Caco-2 (cell line): ENCODE results near the gene PIP4K2A. TPM values are rescaled to one million over a fixed set of nuclear protein-coding genes. Genes with fewer than 3 reads are reported as not detected.

Source experiments
- BruUV-seq: library from RNA; stranded (reverse); fragments of 400-500 nt; replicated peaks from 2 replicates; lab custom pipeline; 2021; lab: Mats Ljungman, UMichigan
- CTCF ChIA-PET: fragments of 300-600 bp; sonication (Branson Sonifier 250); formaldehyde crosslinking; loops from one replicate; lab custom pipeline; 2022; ENCODE audit warnings: antibody characterized with exemption; lab: Charles Lee
- POLR2A ChIA-PET: fragments of 300-600 bp; sonication (Branson Sonifier 250); formaldehyde crosslinking; loops from one replicate; lab custom pipeline; 2022; ENCODE audit warnings: antibody characterized with exemption; lab: Charles Lee
- DNase-seq, 2 experiments: peaks; one replicate each; pipeline versions ENCODE4 v3.0.0 to v3.0.0-alpha.2; 2020 to 2022
- H3K27me3 ChIP-seq: replicated peaks from 2 replicates; pipeline ENCODE4 v1.6.0; 2011; ENCODE audit warnings: low read length; ENCODE audit not compliant: control insufficient read depth, insufficient read depth
- H3K36me3 ChIP-seq: 2 replicates; pipeline ENCODE4 v1.5.1; 2011; ENCODE audit warnings: low read length; ENCODE audit not compliant: control insufficient read depth, insufficient read depth
- H3K4me1 ChIP-seq: fragments of 250-450 bp; sonication (Bioruptor Pico); 2 replicates; pipeline ENCODE4 v1.5.1; 2020; ENCODE audit warnings: mild to moderate bottlenecking
- H3K4me3 ChIP-seq: 2 replicates; pipeline ENCODE4 v1.5.1; 2011; ENCODE audit warnings: low read depth, mild to moderate bottlenecking, control low read depth, low read length
- H3K9me3 ChIP-seq: fragments of 250-450 bp; sonication (Bioruptor Pico); 2 replicates; pipeline ENCODE4 v1.5.1; 2020; ENCODE audit warnings: mild to moderate bottlenecking, moderate library complexity
- H3K27ac Mint-ChIP-seq: one replicate; pipeline ENCODE4 v1.8.0; 2022; ENCODE audit warnings: mixed read lengths; ENCODE audit not compliant: unreplicated experiment
- H3K27me3 Mint-ChIP-seq: one replicate; pipeline ENCODE4 v1.8.0; 2022; ENCODE audit warnings: mixed read lengths; ENCODE audit not compliant: insufficient read depth, unreplicated experiment
- H3K36me3 Mint-ChIP-seq: one replicate; pipeline ENCODE4 v1.8.0; 2022; ENCODE audit warnings: mild to moderate bottlenecking, mixed read lengths; ENCODE audit not compliant: insufficient read depth, unreplicated experiment
- H3K4me1 Mint-ChIP-seq: one replicate; pipeline ENCODE4 v1.8.0; 2022; ENCODE audit warnings: low read depth, mixed read lengths; ENCODE audit not compliant: unreplicated experiment
- H3K4me3 Mint-ChIP-seq: one replicate; pipeline ENCODE4 v1.8.0; 2022; ENCODE audit warnings: mild to moderate bottlenecking, moderate library complexity, mixed read lengths; ENCODE audit not compliant: unreplicated experiment
- H3K9me3 Mint-ChIP-seq: one replicate; pipeline ENCODE4 v1.8.0; 2022; ENCODE audit warnings: mixed read lengths; ENCODE audit not compliant: unreplicated experiment
- intact Hi-C: fragments of 100-400 bp; cut with micrococcal nuclease; formaldehyde crosslinking; loops from one replicate; pipeline ENCODE4 v1.10.0; 2022; ENCODE audit not compliant: unreplicated experiment
- total RNA-seq: library from RNA; stranded (reverse); gene quantifications from 2 replicates; pipeline ENCODE4 v1.2.3, GENCODE V29; 2022
- TF ChIP-seq, protein P1 (sequence below), 2 experiments: fragments of 200-600 bp in 1 of 2; IDR thresholded peaks; 1 replicate in 1 of 2; 2 replicates in 1 of 2; pipeline versions ENCODE4 v1.5.1 to v1.8.0; 2011 to 2022; ENCODE audit warnings: antibody characterized with exemption in 1 of 2, control low read depth in 1 of 2, inconsistent platforms in 1 of 2, low read depth in 1 of 2, low read length in 1 of 2, mild to moderate bottlenecking in 1 of 2, moderate library complexity in 1 of 2; ENCODE audit not compliant: insufficient read depth in 1 of 2, severe bottlenecking in 1 of 2, unreplicated experiment in 1 of 2

The PIP4K2A gene
- total RNA-seq, 1 experiment from 2014 or later, result 26.9 TPM

GRCh38 chr10:22545643-22546042, 168.7 kb downstream of the PIP4K2A start:
- TF ChIP-seq, protein P1, sequence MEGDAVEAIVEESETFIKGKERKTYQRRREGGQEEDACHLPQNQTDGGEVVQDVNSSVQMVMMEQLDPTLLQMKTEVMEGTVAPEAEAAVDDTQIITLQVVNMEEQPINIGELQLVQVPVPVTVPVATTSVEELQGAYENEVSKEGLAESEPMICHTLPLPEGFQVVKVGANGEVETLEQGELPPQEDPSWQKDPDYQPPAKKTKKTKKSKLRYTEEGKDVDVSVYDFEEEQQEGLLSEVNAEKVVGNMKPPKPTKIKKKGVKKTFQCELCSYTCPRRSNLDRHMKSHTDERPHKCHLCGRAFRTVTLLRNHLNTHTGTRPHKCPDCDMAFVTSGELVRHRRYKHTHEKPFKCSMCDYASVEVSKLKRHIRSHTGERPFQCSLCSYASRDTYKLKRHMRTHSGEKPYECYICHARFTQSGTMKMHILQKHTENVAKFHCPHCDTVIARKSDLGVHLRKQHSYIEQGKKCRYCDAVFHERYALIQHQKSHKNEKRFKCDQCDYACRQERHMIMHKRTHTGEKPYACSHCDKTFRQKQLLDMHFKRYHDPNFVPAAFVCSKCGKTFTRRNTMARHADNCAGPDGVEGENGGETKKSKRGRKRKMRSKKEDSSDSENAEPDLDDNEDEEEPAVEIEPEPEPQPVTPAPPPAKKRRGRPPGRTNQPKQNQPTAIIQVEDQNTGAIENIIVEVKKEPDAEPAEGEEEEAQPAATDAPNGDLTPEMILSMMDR (IDR thresholded peaks at IDR 0.05; ENCODE audit: insufficient read depth in 1 of 2, low read depth in 1 of 2, low read length in 1 of 2, severe bottlenecking in 1 of 2, unreplicated experiment in 1 of 2), result no peak
- no TSS peak for BruUV-seq
- peaks cover 1% of the 10 kb centered on the region for H3K36me3 ChIP-seq
- H3K27me3 Mint-ChIP-seq, result no peaks in the 10 kb centered on the region
- intact Hi-C loops, result no loop called here
- no peaks in the 10 kb centered on the region for H3K4me1 Mint-ChIP-seq
- no peak for DNase-seq
- no peak overlapping the region for H3K4me3 ChIP-seq
- H3K27me3 ChIP-seq, result no peaks in the 10 kb centered on the region
- no peaks in the 10 kb centered on the region for H3K9me3 ChIP-seq
- CTCF ChIA-PET, result no interaction called here
- no peaks in the 10 kb centered on the region for H3K4me1 ChIP-seq
- H3K27ac Mint-ChIP-seq, result no peak overlapping the region
- H3K4me3 Mint-ChIP-seq, result no peak overlapping the region
- H3K9me3 Mint-ChIP-seq, result no peaks in the 10 kb centered on the region
- peaks cover 8% of the 10 kb centered on the region for H3K36me3 Mint-ChIP-seq
- POLR2A ChIA-PET, result no interaction called here

DNA sequence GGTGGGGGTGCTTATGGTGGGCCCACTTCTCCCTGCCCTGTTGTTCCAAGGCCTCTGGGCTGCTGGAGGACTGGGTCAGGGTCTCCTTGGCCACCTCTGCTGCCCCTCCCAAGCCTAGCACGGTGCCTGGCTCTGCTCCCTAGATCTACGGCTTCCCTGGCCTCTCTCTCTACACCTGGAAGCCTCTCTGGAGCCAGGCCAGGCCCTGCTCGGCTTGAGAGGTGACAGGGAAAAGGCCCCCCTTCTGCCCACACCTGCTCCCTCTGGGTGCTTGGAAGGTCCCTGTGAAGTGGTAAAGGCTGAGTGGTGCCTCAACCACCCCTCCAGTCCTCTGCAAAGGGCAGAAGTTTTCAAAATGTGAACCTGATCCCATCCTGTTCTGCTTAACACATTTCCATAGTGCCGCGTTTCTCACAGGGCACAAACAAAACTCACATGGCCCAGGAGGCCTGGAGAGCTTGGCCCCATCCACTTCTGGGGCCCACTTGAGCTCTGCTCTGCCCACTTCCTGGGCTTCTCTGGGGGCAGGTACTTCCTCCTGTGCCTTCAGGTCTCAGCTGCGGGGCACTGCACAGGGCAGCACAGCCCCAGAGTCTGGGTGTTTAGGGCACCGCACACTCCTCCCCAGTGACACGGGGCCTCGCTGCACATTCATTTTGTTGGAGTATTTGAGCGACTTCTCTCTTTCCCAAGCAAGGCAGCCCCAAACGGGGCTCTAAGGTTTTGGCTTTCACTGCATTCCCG, 169.9 kb downstream of the PIP4K2A start:
- no TSS peak for BruUV-seq
- Histone ChIP-seq H3K27me3 (no peaks in the 10 kb centered on the region), H3K4me1 (no peaks in the 10 kb centered on the region), H3K36me3 (no peaks in the 10 kb centered on the region), H3K4me3 (no peak overlapping the region), H3K9me3 (no peaks in the 10 kb centered on the region)
- no peak overlapping the region for H3K4me3 Mint-ChIP-seq
- no peaks in the 10 kb centered on the region for H3K4me1 Mint-ChIP-seq
- no peak for DNase-seq
- peaks cover 6% of the 10 kb centered on the region for H3K36me3 Mint-ChIP-seq
- TF ChIP-seq, protein P1 (IDR thresholded peaks at IDR 0.05; ENCODE audit: insufficient read depth in 1 of 2, low read depth in 1 of 2, low read length in 1 of 2, severe bottlenecking in 1 of 2, unreplicated experiment in 1 of 2), result no peak
- intact Hi-C loops, result no loop called here
- POLR2A ChIA-PET, result no interaction called here
- CTCF ChIA-PET, result no interaction called here
- no peaks in the 10 kb centered on the region for H3K27me3 Mint-ChIP-seq
- H3K27ac Mint-ChIP-seq, result no peak overlapping the region
- H3K9me3 Mint-ChIP-seq, result no peaks in the 10 kb centered on the region

- BruUV-seq, result no TSS peak
- Histone ChIP-seq H3K4me3 (no peak overlapping the region), H3K4me1 (no peaks in the 10 kb centered on the region), H3K9me3 (no peaks in the 10 kb centered on the region), H3K36me3 (no peaks in the 10 kb centered on the region), H3K27me3 (no peaks in the 10 kb centered on the region)
- DNase-seq, result no peak
- ChIA-PET POLR2A (no interaction called here), CTCF (no interaction called here)
- Mint-ChIP-seq H3K27me3 (no peaks in the 10 kb centered on the region), H3K27ac (no peak overlapping the region), H3K4me3 (no peak overlapping the region), H3K9me3 (no peaks in the 10 kb centered on the region), H3K4me1 (no peaks in the 10 kb centered on the region), H3K36me3 (peaks cover 12% of the 10 kb centered on the region)
- intact Hi-C loops, result no loop called here
- TF ChIP-seq, protein P1 (IDR thresholded peaks at IDR 0.05; ENCODE audit: insufficient read depth in 1 of 2, low read depth in 1 of 2, low read length in 1 of 2, severe bottlenecking in 1 of 2, unreplicated experiment in 1 of 2), result no peak
Measured at GRCh38 chr10:22542773-22543172, 171.6 kb downstream of the PIP4K2A start.
